ENCODE measurements around the gene GRIK4.
"Not testable (repeated sequence)": the region's sequence is repeated elsewhere in the genome, so short reads cannot be mapped to it uniquely, and the experiment has no call there.

- TF ChIP-seq EZH2phosphoT487, CTCF, EZH2 (IDR thresholded peaks at IDR 0.05): not testable (repeated sequence)
Observed at GRCh38 chr11:120582535-120582934, 71.0 kb downstream of the GRIK4 start.
